ENCODE data around the gene CRTC3.

Gene CRTC3

DNA sequence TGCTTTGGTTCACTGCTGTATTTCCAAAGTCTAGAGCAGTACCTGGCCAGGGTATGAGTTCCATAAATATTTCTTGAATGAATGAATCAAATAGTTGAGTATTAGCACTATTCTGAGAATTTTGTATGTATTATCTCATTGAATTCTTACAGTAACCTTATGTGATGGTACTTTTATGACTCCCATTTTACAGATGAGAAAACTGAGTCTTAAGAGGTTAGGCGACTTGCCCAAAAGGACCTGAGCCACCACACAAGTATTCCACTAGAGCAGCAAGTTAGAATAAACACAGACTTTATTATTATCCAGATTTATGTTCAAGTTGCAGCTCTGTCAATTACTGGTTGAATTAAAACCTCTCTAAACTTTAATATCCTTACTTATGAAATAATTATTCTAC is 29.4 kb downstream of the CRTC3 start:
- H3K9me3 ChIP-seq (ENCODE audit: low read length): no peaks in the 10 kb centered on the region
- H2AFZ ChIP-seq (ENCODE audit: low read depth, low read length): no peak overlapping the region
- peaks cover 9% of the 10 kb centered on the region for H3K4me1 ChIP-seq (ENCODE audit: insufficient read depth, low read length)
- H3K4me3 ChIP-seq (ENCODE audit: low read length): no peak overlapping the region
- H3K27me3 ChIP-seq (ENCODE audit: insufficient read depth, low read length): no peaks in the 10 kb centered on the region
- no peaks in the 10 kb centered on the region for H3K36me3 ChIP-seq (ENCODE audit: insufficient read depth, low read length)

DNA sequence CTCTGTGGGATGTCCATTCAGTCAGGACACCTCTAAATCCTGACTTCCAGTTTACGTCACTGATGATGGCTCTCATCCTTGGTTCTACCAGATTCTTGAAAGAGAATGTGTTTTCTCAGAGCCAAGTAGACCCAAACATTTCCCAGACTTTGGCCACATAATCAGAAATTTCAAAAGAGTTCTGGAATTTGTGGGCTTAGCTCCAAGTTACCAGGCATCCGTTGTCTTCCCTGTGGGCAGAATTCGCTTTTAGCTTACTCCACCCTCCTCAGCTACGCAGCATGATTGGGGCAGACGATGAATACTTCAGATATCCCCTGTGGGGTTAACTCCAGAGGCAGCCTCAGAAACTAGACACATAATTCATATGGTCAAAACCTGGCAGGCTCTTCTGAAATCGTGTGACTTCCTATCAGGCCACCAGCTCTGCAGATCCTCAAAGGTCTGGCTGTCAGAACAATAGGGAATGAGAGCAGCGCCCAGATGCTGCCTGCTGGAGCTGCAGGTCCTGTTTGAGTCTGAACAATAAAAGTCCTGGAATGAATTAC is 30.6 kb downstream of the CRTC3 start:
- Histone ChIP-seq H3K4me1 (ENCODE audit: insufficient read depth, low read length) (peaks cover 9% of the 10 kb centered on the region), H2AFZ (ENCODE audit: low read depth, low read length) (no peak overlapping the region), H3K4me3 (ENCODE audit: low read length) (no peak overlapping the region), H3K27me3 (ENCODE audit: insufficient read depth, low read length) (no peaks in the 10 kb centered on the region), H3K9me3 (ENCODE audit: low read length) (no peaks in the 10 kb centered on the region), H3K36me3 (ENCODE audit: insufficient read depth, low read length) (peaks cover 5% of the 10 kb centered on the region)

DNA sequence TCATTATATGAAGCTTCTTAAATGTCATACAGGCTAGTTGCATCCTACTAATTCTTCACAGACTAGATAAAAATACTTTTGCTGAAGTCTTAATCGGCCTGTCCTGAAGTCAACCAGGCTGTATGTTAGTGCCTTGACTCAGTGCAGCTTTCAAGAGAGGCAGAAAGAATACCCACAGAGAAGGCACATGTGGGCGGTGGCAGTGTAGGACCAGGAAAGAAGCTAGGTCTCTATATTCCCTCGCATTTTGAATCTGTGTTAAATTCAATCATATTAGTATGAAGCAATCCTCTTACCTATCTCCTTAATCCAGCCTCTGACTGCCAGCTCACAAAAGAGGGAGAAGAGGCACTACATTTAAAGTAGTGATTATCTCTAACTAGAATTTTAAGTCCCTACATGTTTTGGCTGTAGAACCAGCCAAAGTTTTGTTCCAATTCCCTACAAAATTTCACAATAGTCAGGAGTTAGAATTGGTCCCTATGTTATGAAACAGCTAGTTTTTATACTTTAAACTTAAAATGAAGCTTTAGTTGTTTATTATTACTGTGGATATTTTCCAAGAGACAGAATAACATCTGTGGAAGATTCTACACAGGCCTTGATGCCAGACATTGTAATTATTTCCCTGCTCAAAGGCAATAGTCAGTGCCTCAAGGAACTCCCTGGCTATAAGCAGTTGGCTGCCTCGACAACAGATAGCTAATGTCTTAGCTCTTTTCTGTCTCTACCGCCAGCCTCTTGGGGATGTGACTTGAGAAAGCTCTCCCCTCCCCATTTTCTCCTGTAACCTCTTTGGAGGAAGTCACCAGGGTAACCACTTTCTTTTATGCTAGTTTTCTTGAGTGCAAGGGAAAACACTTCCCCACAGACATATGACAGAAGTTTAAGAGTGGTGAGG is 31.9 kb downstream of the CRTC3 start:
- peaks cover 9% of the 10 kb centered on the region for H3K4me1 ChIP-seq (ENCODE audit: insufficient read depth, low read length)
- H3K36me3 ChIP-seq (ENCODE audit: insufficient read depth, low read length): peaks cover 5% of the 10 kb centered on the region
- no peaks in the 10 kb centered on the region for H3K27me3 ChIP-seq (ENCODE audit: insufficient read depth, low read length)
- no peak overlapping the region for H2AFZ ChIP-seq (ENCODE audit: low read depth, low read length)
- H3K4me3 ChIP-seq (ENCODE audit: low read length): no peak overlapping the region
- H3K9me3 ChIP-seq (ENCODE audit: low read length): no peaks in the 10 kb centered on the region

DNA sequence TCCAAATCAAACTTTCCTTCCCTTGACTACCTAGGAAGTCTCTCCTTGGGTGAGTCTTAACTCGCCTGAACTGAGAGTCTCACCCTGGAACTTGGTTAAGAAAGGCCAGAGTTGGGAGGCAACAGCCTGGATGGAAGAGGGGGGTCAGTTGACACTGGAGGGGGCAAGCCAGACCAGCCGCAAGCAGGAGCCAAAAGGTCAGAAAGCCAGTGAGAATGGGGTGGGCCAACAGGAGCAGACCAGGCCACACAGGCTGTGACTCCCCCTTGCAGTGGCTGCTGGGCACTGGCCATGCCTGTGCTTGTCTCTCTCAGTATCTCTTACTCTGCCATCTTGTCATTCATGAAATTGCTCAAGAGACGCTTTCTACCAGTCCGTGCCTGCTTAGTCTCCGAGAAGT is 32.9 kb downstream of the CRTC3 start:
- peaks cover 9% of the 10 kb centered on the region for H3K4me1 ChIP-seq (ENCODE audit: insufficient read depth, low read length)
- no peak overlapping the region for H2AFZ ChIP-seq (ENCODE audit: low read depth, low read length)
- H3K27me3 ChIP-seq (ENCODE audit: insufficient read depth, low read length): no peaks in the 10 kb centered on the region
- no peaks in the 10 kb centered on the region for H3K9me3 ChIP-seq (ENCODE audit: low read length)
- no peak overlapping the region for H3K4me3 ChIP-seq (ENCODE audit: low read length)
- H3K36me3 ChIP-seq (ENCODE audit: insufficient read depth, low read length): peaks cover 5% of the 10 kb centered on the region

DNA sequence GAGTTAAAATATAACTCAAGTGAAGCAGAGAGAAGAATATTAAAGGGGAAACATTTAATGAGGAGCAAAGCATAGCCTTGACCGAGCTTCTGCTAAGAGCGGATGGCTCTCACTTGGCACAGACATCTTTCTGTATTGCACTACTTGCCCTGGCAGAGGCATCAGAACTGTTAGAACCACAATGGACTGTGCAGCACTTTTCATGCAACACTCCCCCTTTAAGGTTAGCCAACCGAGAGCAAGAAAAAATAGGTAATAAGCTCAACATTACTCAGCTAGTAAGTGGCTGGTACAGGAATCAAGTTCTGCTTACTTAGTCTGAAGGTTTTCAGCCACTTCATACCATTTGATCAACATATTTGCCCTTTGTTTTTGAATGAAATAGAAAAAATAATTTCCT is 33.7 kb downstream of the CRTC3 start:
- peaks cover 5% of the 10 kb centered on the region for H3K36me3 ChIP-seq (ENCODE audit: insufficient read depth, low read length)
- H3K4me1 ChIP-seq (ENCODE audit: insufficient read depth, low read length): peaks cover 9% of the 10 kb centered on the region
- no peaks in the 10 kb centered on the region for H3K27me3 ChIP-seq (ENCODE audit: insufficient read depth, low read length)
- H3K9me3 ChIP-seq (ENCODE audit: low read length): no peaks in the 10 kb centered on the region
- H3K4me3 ChIP-seq (ENCODE audit: low read length): no peak overlapping the region
- H2AFZ ChIP-seq (ENCODE audit: low read depth, low read length): no peak overlapping the region

DNA sequence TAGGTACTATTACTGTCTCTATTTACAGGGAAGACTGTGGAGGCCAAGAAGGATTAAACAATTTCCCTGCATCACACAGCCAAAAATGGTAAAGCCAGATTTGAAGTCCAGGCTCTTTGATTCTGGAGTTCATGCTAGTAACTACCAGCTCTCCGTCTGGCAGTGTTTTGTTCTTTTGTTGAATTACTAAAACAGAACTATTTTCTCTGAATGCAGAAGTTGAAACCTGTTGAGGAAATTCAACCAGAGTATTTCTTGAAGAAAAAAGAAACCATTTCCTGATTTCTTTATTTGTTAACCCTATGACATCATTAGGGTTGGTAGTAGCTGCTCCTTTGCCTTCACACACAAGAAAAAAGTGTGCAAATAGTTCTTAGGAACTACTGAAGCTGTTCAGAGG is 34.3 kb downstream of the CRTC3 start:
- Histone ChIP-seq H3K27me3 (ENCODE audit: insufficient read depth, low read length) (no peaks in the 10 kb centered on the region), H3K4me3 (ENCODE audit: low read length) (no peak overlapping the region), H3K36me3 (ENCODE audit: insufficient read depth, low read length) (peaks cover 5% of the 10 kb centered on the region), H3K4me1 (ENCODE audit: insufficient read depth, low read length) (peaks cover 9% of the 10 kb centered on the region), H3K9me3 (ENCODE audit: low read length) (no peaks in the 10 kb centered on the region), H2AFZ (ENCODE audit: low read depth, low read length) (no peak overlapping the region)

DNA sequence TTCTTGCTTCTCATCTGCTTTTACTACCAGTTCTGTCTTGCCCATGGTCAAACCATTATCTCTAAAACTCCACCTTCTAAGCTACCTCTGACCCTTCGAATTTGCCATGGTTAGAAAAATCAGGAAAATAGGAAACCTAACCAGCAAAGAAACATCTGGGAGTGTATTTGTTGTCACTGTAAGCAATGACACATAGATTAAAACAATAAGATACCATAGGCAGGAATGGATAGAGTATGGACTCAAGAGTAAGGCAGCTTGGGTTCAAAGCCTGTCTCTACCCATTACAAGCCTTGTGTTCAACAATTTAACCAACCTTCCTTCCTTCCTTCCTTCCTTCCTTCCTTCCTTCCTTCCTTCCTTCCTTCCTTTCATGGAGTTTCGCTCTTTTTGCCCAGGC is 34.9 kb downstream of the CRTC3 start:
- no peaks in the 10 kb centered on the region for H3K9me3 ChIP-seq (ENCODE audit: low read length)
- H3K4me3 ChIP-seq (ENCODE audit: low read length): no peak overlapping the region
- peaks cover 9% of the 10 kb centered on the region for H3K4me1 ChIP-seq (ENCODE audit: insufficient read depth, low read length)
- no peak overlapping the region for H2AFZ ChIP-seq (ENCODE audit: low read depth, low read length)
- H3K27me3 ChIP-seq (ENCODE audit: insufficient read depth, low read length): no peaks in the 10 kb centered on the region
- H3K36me3 ChIP-seq (ENCODE audit: insufficient read depth, low read length): peaks cover 5% of the 10 kb centered on the region

DNA sequence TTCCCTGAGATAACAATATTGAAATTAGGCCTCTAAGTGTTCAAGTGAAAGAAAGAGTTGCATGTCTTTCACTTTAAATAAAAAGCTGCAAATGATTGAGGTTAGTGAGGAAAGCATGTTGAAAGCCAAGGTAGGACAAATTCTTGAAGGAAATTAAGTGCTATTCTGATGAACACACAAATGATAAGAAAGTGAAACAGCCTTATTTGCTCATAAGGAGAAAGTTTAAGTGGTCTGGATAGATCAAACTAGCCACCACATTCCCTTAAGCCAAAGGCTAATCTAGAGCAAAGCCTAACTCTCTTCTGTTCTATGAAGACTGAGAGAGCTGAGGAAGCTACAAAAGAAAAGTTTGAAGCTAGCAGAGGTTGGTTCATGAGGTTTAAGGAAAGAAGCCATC is 36.1 kb downstream of the CRTC3 start:
- Histone ChIP-seq H3K36me3 (ENCODE audit: insufficient read depth, low read length) (peaks cover 5% of the 10 kb centered on the region), H3K9me3 (ENCODE audit: low read length) (no peaks in the 10 kb centered on the region), H3K4me1 (ENCODE audit: insufficient read depth, low read length) (peaks cover 9% of the 10 kb centered on the region), H3K27me3 (ENCODE audit: insufficient read depth, low read length) (no peaks in the 10 kb centered on the region), H3K4me3 (ENCODE audit: low read length) (no peak overlapping the region), H2AFZ (ENCODE audit: low read depth, low read length) (no peak overlapping the region)

DNA sequence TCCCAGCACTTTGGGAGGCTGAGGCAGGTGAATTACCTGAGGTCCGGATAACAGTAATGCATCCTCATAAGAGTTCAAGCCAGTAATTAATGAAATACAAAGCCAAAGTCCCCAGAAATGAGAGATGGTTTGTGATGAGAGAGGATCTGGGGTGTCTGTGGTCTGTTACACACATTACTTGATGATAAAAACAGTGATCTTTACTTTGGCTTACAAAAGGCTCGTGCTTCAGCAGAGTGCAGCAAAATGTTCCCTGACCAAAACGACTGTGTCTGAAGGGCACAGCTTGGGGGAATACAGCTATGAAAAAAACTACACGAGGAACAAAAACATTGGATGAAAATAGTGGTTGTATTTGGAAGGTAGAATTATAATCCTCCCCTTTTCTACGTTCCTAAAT is 40.9 kb downstream of the CRTC3 start:
- Histone ChIP-seq H3K9me3 (ENCODE audit: low read length) (peaks cover 2% of the 10 kb centered on the region), H2AFZ (ENCODE audit: low read depth, low read length) (no peak overlapping the region), H3K4me3 (ENCODE audit: low read length) (no peak overlapping the region), H3K36me3 (ENCODE audit: insufficient read depth, low read length) (no peaks in the 10 kb centered on the region), H3K27me3 (ENCODE audit: insufficient read depth, low read length) (no peaks in the 10 kb centered on the region), H3K4me1 (ENCODE audit: insufficient read depth, low read length) (no peaks in the 10 kb centered on the region)

DNA sequence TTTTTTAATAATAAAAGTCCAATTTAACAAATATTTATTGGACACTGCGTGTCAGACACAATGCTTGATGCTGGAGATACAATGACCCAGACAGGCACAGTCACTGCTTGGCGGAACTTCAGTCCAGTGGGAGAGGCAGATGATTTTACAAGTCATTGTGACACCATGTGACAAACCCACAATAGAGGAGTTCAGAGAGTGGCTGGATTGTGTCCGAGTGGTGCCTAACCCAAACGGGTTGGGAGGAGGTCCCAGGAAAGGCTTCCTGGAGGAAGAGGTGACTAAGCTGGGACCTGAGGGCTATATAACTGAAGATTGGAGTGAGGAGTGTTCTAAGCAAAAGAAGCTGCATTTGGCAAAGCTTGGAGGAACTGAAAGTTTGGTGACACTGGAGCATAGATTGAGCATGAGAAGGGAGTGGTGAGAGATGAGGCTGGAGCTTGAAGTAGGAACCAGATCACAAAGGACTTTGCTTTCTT is 41.4 kb downstream of the CRTC3 start:
- Histone ChIP-seq H3K9me3 (ENCODE audit: low read length) (peaks cover 2% of the 10 kb centered on the region), H2AFZ (ENCODE audit: low read depth, low read length) (no peak overlapping the region), H3K27me3 (ENCODE audit: insufficient read depth, low read length) (no peaks in the 10 kb centered on the region), H3K36me3 (ENCODE audit: insufficient read depth, low read length) (no peaks in the 10 kb centered on the region), H3K4me3 (ENCODE audit: low read length) (no peak overlapping the region), H3K4me1 (ENCODE audit: insufficient read depth, low read length) (no peaks in the 10 kb centered on the region)

DNA sequence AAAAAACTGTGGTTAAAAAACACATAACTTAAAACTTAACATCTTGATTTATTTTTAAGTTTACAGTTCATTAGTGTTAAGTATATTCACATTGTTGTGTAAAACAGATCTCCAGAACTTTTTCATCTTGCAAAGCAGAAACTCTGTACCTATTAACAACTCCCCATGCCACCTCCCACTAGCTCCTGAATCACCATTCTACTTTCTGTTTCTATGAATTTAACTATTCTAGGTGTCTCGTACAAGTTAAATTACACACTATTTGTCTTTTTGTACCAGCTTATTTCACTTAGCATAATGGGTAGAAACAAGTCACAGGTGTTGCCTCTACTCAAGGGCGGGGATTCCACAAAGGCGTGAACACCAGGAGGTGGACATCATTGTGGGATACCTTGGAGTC is 43.2 kb downstream of the CRTC3 start:
- H3K36me3 ChIP-seq (ENCODE audit: insufficient read depth, low read length): no peaks in the 10 kb centered on the region
- H3K27me3 ChIP-seq (ENCODE audit: insufficient read depth, low read length): no peaks in the 10 kb centered on the region
- peaks cover 2% of the 10 kb centered on the region for H3K9me3 ChIP-seq (ENCODE audit: low read length)
- no peaks in the 10 kb centered on the region for H3K4me1 ChIP-seq (ENCODE audit: insufficient read depth, low read length)
- no peak overlapping the region for H2AFZ ChIP-seq (ENCODE audit: low read depth, low read length)
- H3K4me3 ChIP-seq (ENCODE audit: low read length): no peak overlapping the region

DNA sequence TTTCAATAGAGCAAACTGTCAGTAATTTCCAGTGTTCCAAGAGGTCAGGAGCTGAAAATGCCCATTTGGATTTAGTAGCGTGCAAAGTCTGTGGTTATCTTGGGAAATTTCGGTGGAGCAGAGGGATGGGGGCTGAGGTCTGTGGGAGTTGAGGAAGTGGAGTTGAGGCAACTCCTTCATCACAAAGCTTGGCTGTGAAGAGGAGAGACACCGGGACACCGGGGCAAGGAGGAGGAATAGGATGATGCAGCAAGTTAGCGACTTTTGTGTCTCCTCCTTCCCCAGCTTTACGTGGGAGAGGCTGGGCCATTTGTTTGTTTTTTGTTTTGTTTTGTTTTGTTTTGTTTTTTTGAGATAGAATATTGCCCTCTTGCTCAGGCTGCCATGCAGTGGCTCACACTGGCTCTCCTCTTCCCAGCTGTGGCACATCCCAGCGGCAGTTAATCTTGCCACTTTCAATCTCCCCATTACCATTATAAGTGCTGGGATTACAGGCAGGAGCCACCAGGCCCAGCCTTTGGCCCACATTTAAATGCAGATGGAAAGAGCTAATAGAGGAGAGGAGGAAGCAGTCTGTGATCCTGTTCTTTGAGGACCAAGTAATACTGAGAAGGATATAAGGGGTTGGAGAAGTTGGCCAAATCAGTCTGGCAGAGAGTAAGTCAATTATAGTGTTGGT is 47.1 kb downstream of the CRTC3 start:
- Histone ChIP-seq H3K36me3 (ENCODE audit: insufficient read depth, low read length) (no peaks in the 10 kb centered on the region), H2AFZ (ENCODE audit: low read depth, low read length) (no peak overlapping the region), H3K4me3 (ENCODE audit: low read length) (no peak overlapping the region), H3K9me3 (ENCODE audit: low read length) (peaks cover 2% of the 10 kb centered on the region), H3K4me1 (ENCODE audit: insufficient read depth, low read length) (no peaks in the 10 kb centered on the region), H3K27me3 (ENCODE audit: insufficient read depth, low read length) (no peaks in the 10 kb centered on the region)

DNA sequence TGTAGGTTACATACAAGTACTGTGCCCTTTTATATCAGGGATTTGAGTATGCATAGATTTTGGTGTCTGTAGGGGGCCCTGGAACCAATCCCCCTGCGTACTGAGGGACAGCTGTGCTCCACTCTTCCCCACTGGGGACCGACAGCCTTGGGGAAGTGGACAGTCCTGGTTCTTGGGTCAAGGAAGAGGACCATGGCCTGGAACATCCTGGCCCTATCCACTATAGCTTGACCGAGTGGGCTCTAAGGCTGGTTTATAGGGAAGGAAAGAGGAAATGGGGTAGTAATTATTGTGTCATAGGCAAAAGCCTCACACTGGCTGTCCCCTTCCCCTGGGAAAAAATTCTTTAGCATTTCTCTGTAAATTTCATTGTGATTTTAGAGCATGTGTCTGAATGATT is 49.5 kb downstream of the CRTC3 start:
- Histone ChIP-seq H3K4me1 (ENCODE audit: insufficient read depth, low read length) (peaks cover 11% of the 10 kb centered on the region), H2AFZ (ENCODE audit: low read depth, low read length) (no peak overlapping the region), H3K9me3 (ENCODE audit: low read length) (no peaks in the 10 kb centered on the region), H3K4me3 (ENCODE audit: low read length) (no peak overlapping the region), H3K36me3 (ENCODE audit: insufficient read depth, low read length) (no peaks in the 10 kb centered on the region), H3K27me3 (ENCODE audit: insufficient read depth, low read length) (no peaks in the 10 kb centered on the region)

Data from neuron (in vitro differentiated cells).